ENCODE measurements around the gene ANKRD55. TPM values are rescaled to one million over a fixed set of nuclear protein-coding genes. Genes with fewer than 3 reads are reported as not detected.

ANKRD55 gene
- total and polyA plus RNA-seq, 9 of the 15 experiments (the other 6 are each of a cell fraction or from before 2014, with no cell fraction given): 3.4 to 10.6 (median 6.5) TPM

GRCh38 chr5:56200971-56201666, 32.0 kb downstream of the ANKRD55 start (continued):
- TF ChIP-seq, protein P1, sequence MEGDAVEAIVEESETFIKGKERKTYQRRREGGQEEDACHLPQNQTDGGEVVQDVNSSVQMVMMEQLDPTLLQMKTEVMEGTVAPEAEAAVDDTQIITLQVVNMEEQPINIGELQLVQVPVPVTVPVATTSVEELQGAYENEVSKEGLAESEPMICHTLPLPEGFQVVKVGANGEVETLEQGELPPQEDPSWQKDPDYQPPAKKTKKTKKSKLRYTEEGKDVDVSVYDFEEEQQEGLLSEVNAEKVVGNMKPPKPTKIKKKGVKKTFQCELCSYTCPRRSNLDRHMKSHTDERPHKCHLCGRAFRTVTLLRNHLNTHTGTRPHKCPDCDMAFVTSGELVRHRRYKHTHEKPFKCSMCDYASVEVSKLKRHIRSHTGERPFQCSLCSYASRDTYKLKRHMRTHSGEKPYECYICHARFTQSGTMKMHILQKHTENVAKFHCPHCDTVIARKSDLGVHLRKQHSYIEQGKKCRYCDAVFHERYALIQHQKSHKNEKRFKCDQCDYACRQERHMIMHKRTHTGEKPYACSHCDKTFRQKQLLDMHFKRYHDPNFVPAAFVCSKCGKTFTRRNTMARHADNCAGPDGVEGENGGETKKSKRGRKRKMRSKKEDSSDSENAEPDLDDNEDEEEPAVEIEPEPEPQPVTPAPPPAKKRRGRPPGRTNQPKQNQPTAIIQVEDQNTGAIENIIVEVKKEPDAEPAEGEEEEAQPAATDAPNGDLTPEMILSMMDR (IDR thresholded peaks at IDR 0.05 in 2 of 3, conservative IDR thresholded peaks at IDR 0.05 in 1 of 3; ENCODE audit: insufficient read depth in 2 of 3, low read depth in 1 of 3, low read length in 3 of 3): peak; percentile 82 to 93 (median 93)
- 0 out of 2 replicates have a peak, but pooled peaks have one; percentile 43 for TF ChIP-seq MYNN (IDR thresholded peaks at IDR 0.05)
- no peak for TF ChIP-seq MYNN (CRISPR knock-in tag; IDR thresholded peaks at IDR 0.05)
- TF ChIP-seq FOSL1 (tag; conservative IDR thresholded peaks at IDR 0.05): peak; percentile 26; the same call in 1 of the 2 replicates
- TF ChIP-seq TEAD4 (IDR thresholded peaks at IDR 0.05; ENCODE audit: low read length): 0 out of 2 replicates have a peak, but pooled peaks have one; percentile 12
- no peak for TF ChIP-seq TEAD4 (CRISPR knock-in tag; IDR thresholded peaks at IDR 0.05; ENCODE audit: borderline replicate concordance)
- TF ChIP-seq TFAP4 (CRISPR knock-in tag; IDR thresholded peaks at IDR 0.05; ENCODE audit: borderline replicate concordance): 0 out of 2 replicates have a peak, but pooled peaks have one; percentile 29
- TF ChIP-seq ARID2 (IDR thresholded peaks at IDR 0.05): peak; percentile 93
- no peak for TF ChIP-seq SNAPC5 (CRISPR knock-in tag; IDR thresholded peaks at IDR 0.05)
- TF ChIP-seq CXXC5 (CRISPR knock-in tag; IDR thresholded peaks at IDR 0.05): 0 out of 2 replicates have a peak, but pooled peaks have one; percentile 19
- TF ChIP-seq MXD1 (CRISPR knock-in tag; IDR thresholded peaks at IDR 0.05; ENCODE audit: borderline replicate concordance, poor library complexity, severe bottlenecking): no peak
- no peak for TF ChIP-seq MAX (CRISPR knock-in tag; IDR thresholded peaks at IDR 0.05)
- TF ChIP-seq, protein P2, sequence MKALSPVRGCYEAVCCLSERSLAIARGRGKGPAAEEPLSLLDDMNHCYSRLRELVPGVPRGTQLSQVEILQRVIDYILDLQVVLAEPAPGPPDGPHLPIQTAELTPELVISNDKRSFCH (CRISPR knock-in tag; IDR thresholded peaks at IDR 0.05): no peak
- TF ChIP-seq, protein P2 (tag; IDR thresholded peaks at IDR 0.05): 0 out of 2 replicates have a peak, but pooled peaks have one; percentile 55
- TF ChIP-seq ZNF511 (CRISPR knock-in tag; IDR thresholded peaks at IDR 0.05): no peak
- no peak for TF ChIP-seq NBN (IDR thresholded peaks at IDR 0.05; ENCODE audit: low read depth)
- peak; percentile 25; the same call in 1 of the 2 replicates for TF ChIP-seq CTBP1 (IDR thresholded peaks at IDR 0.05; ENCODE audit: borderline replicate concordance)
- peak; percentile 74; the same call in 1 of the 2 replicates for TF ChIP-seq CC2D1A (IDR thresholded peaks at IDR 0.05)
- TF ChIP-seq TFE3 (CRISPR knock-in tag; IDR thresholded peaks at IDR 0.05): 0 out of 2 replicates have a peak, but pooled peaks have one; percentile 10
- TF ChIP-seq RB1 (IDR thresholded peaks at IDR 0.05; ENCODE audit: low read depth): peak; percentile 38; the same call in 1 of the 2 replicates
- peak; percentile 94 for TF ChIP-seq SMC3 (conservative IDR thresholded peaks at IDR 0.05; ENCODE audit: insufficient read depth, low read depth, low read length)

Measured in K562 (cell line).